Panc1 (cell line): ENCODE results near the gene ZNF334. TPM values are rescaled to one million over a fixed set of nuclear protein-coding genes. Genes with fewer than 3 reads are reported as not detected.

Experiments used
- ATAC-seq: fragments of 200-7000 bp; cut with Tn5 transposase; 2 replicates; pipeline ENCODE4 v1.9.1; 2020; ENCODE audit warnings: mild to moderate bottlenecking, moderate library complexity
- BruUV-seq: library from RNA; stranded (reverse); fragments of 400-500 nt; replicated peaks from 2 replicates; lab custom pipeline; 2021; lab: Mats Ljungman, UMichigan
- CTCF ChIA-PET: fragments of 300-600 bp; sonication (Branson Sonifier 250); formaldehyde crosslinking; loops from one replicate; lab custom pipeline; 2022; ENCODE audit warnings: antibody characterized with exemption; lab: Charles Lee
- POLR2A ChIA-PET: fragments of 300-600 bp; sonication (Branson Sonifier 250); formaldehyde crosslinking; loops from one replicate; lab custom pipeline; 2022; ENCODE audit warnings: antibody characterized with exemption; lab: Charles Lee
- DNase-seq: peaks from one replicate; pipeline ENCODE4 v3.0.0-alpha.2; 2010; ENCODE audit warnings: low read depth, low spot score
- H3K27ac ChIP-seq: 2 replicates; pipeline ENCODE4 v1.5.1; 2011; ENCODE audit warnings: mild to moderate bottlenecking, low read length, inconsistent platforms
- H3K27me3 ChIP-seq: fragments of 200-500 bp; sonication (Bioruptor generic); 2 replicates; pipeline ENCODE4 v1.6.0; 2014; ENCODE audit warnings: low read length, inconsistent platforms; ENCODE audit not compliant: control insufficient read depth, insufficient read depth
- H3K36me3 ChIP-seq: fragments of 200-500 bp; sonication (Bioruptor generic); 2 replicates; pipeline ENCODE4 v1.5.1; 2014; ENCODE audit warnings: inconsistent platforms, mild to moderate bottlenecking, low read length, moderate library complexity; ENCODE audit not compliant: control insufficient read depth, insufficient read depth
- H3K4me1 ChIP-seq: 2 replicates; pipeline ENCODE4 v1.5.1; 2011; ENCODE audit warnings: inconsistent platforms, mild to moderate bottlenecking, low read length, moderate library complexity; ENCODE audit not compliant: control insufficient read depth, insufficient read depth
- H3K4me3 ChIP-seq, 2 experiments: 2 replicates each; pipeline ENCODE4 v1.5.1; 2011 to 2012; ENCODE audit warnings: low read depth in 2 of 2, low read length in 2 of 2, mild to moderate bottlenecking in 2 of 2, inconsistent platforms in 1 of 2, moderate library complexity in 1 of 2
- H3K9me3 ChIP-seq: fragments of 200-500 bp; sonication (Bioruptor generic); 2 replicates; pipeline ENCODE4 v1.5.1; 2014; ENCODE audit warnings: low read depth, mild to moderate bottlenecking, inconsistent platforms, low read length, moderate library complexity; ENCODE audit not compliant: control insufficient read depth, insufficient read depth
- CTCF ChIP-seq: fragments of 450-650 bp; IDR thresholded peaks from 2 replicates; pipeline ENCODE4 v1.5.1; 2017; ENCODE audit warnings: mild to moderate bottlenecking
- POLR2AphosphoS5 ChIP-seq: IDR thresholded peaks from 2 replicates; pipeline ENCODE4 v1.6.1; 2012; ENCODE audit warnings: mild to moderate bottlenecking, low read depth, low read length, moderate library complexity
- SIN3A ChIP-seq: IDR thresholded peaks from 2 replicates; pipeline ENCODE4 v1.6.1; 2012; ENCODE audit warnings: low read depth, mild to moderate bottlenecking, low read length, moderate library complexity, borderline replicate concordance; ENCODE audit not compliant: insufficient read depth
- TCF7L2 ChIP-seq: IDR thresholded peaks from 2 replicates; pipeline ENCODE4 v1.6.1; 2011; ENCODE audit warnings: mild to moderate bottlenecking, low read depth, low read length, inconsistent platforms
- in situ Hi-C: cut with HindIII; loops from 2 replicates; pipeline ENCODE4 v1.10.0; 2016; ENCODE audit warnings: low sequenced_read_pairs, low pct_unique_long_range_greater_than_20kb
- intact Hi-C: fragments of 100-400 bp; cut with micrococcal nuclease; formaldehyde crosslinking; loops from one replicate; pipeline ENCODE4 v1.10.0; 2022; ENCODE audit not compliant: unreplicated experiment
- total RNA-seq: library from RNA; stranded (reverse); gene quantifications from one replicate; pipeline ENCODE4 v1.2.1, GENCODE V29; 2021; ENCODE audit not compliant: unreplicated experiment
- TF ChIP-seq, protein P1 (sequence below), 2 experiments: IDR thresholded peaks; 2 replicates each; pipeline ENCODE4 v1.6.1; 2011 to 2012; ENCODE audit warnings: low read depth in 2 of 2, control low read depth in 1 of 2, low read length in 1 of 2, mild to moderate bottlenecking in 1 of 2, moderate library complexity in 1 of 2; ENCODE audit not compliant: insufficient read depth in 1 of 2

Gene ZNF334
- total RNA-seq, 1 experiment from 2014 or later: 0.28 TPM

DNA sequence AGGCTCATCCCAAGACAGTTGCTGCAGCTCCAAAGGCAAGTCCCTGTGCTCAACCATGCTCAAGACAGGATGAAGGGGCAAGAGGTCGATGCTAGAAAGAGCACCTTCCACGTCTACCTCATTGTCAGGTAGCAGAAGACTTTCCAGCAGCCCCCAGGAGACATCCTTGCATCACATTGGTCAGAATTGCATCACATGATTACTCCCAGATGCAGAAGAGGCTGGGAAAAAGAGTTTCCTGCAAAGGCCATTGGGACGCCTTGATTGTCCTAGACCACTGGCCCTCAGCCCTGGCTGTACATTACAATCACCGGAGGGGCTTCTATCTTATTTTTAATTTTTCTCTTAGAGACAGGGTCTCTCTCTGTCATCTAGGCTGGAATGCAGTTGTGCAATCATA lies 17.3 kb upstream of the ZNF334 start:
- Histone ChIP-seq H3K27ac (no peak overlapping the region), H3K4me3 (no peak overlapping the region), H3K27me3 (no peaks in the 10 kb centered on the region), H3K4me1 (no peaks in the 10 kb centered on the region), H3K36me3 (no peaks in the 10 kb centered on the region), H3K9me3 (no peaks in the 10 kb centered on the region)
- intact Hi-C loops (no loop called here), in situ Hi-C loops (no loop called here)
- ATAC-seq: no peak
- TF ChIP-seq TCF7L2 (no peak), POLR2AphosphoS5 (no peak)
- CTCF ChIA-PET: no interaction called here
- BruUV-seq: no TSS peak
- DNase-seq: no peak
- POLR2A ChIA-PET: no interaction called here

GRCh38 chr20:46523696-46524328 lies 10.5 kb upstream of the ZNF334 start:
- H3K4me1 ChIP-seq: no peaks in the 10 kb centered on the region
- H3K27me3 ChIP-seq: 0 out of 2 replicates have a peak, but pooled peaks cover 3% of the 10 kb centered on the region
- H3K9me3 ChIP-seq: no peaks in the 10 kb centered on the region
- H3K36me3 ChIP-seq: no peaks in the 10 kb centered on the region
- H3K27ac ChIP-seq: no peak overlapping the region
- POLR2A ChIA-PET: no interaction called here
- H3K4me3 ChIP-seq: no peak overlapping the region
- CTCF ChIA-PET: no interaction called here
- BruUV-seq: no TSS peak
- in situ Hi-C loops: no loop called here
- ATAC-seq (no peak), DNase-seq (no peak)
- no peak for TF ChIP-seq CTCF
- TF ChIP-seq POLR2AphosphoS5: no peak
- TF ChIP-seq TCF7L2: no peak
- TF ChIP-seq, protein P1, sequence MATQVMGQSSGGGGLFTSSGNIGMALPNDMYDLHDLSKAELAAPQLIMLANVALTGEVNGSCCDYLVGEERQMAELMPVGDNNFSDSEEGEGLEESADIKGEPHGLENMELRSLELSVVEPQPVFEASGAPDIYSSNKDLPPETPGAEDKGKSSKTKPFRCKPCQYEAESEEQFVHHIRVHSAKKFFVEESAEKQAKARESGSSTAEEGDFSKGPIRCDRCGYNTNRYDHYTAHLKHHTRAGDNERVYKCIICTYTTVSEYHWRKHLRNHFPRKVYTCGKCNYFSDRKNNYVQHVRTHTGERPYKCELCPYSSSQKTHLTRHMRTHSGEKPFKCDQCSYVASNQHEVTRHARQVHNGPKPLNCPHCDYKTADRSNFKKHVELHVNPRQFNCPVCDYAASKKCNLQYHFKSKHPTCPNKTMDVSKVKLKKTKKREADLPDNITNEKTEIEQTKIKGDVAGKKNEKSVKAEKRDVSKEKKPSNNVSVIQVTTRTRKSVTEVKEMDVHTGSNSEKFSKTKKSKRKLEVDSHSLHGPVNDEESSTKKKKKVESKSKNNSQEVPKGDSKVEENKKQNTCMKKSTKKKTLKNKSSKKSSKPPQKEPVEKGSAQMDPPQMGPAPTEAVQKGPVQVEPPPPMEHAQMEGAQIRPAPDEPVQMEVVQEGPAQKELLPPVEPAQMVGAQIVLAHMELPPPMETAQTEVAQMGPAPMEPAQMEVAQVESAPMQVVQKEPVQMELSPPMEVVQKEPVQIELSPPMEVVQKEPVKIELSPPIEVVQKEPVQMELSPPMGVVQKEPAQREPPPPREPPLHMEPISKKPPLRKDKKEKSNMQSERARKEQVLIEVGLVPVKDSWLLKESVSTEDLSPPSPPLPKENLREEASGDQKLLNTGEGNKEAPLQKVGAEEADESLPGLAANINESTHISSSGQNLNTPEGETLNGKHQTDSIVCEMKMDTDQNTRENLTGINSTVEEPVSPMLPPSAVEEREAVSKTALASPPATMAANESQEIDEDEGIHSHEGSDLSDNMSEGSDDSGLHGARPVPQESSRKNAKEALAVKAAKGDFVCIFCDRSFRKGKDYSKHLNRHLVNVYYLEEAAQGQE (IDR thresholded peaks at IDR 0.05; ENCODE audit: insufficient read depth in 1 of 2, low read depth in 2 of 2, low read length in 1 of 2): peak; percentile 76 to 82
- no peak for TF ChIP-seq SIN3A
- intact Hi-C loops: no loop called here

- Histone ChIP-seq H3K36me3 (no peaks in the 10 kb centered on the region), H3K4me3 (no peak overlapping the region), H3K27ac (no peak overlapping the region), H3K27me3 (0 out of 2 replicates have a peak, but pooled peaks cover 3% of the 10 kb centered on the region), H3K9me3 (no peaks in the 10 kb centered on the region), H3K4me1 (no peaks in the 10 kb centered on the region)
- in situ Hi-C loops: no loop called here
- ATAC-seq (no peak), DNase-seq (no peak)
- BruUV-seq: no TSS peak
- TF ChIP-seq POLR2AphosphoS5 (no peak), TCF7L2 (no peak)
- CTCF ChIA-PET: no interaction called here
- POLR2A ChIA-PET: no interaction called here
- intact Hi-C loops: no loop called here
These were observed 9.7 kb upstream of the ZNF334 start for GRCh38 chr20:46523108-46523507.
